Progenitor cell of endocrine pancreas (in vitro differentiated cells): ENCODE data around the gene NUDT16L1. TPM values are rescaled to one million over a fixed set of nuclear protein-coding genes. Genes with fewer than 3 reads are reported as not detected.

Source experiments
- DNase-seq: peaks from one replicate; pipeline ENCODE4 v3.0.0; 2021; ENCODE audit warnings: low spot score; ENCODE audit not compliant: unreplicated experiment
- H3K27ac Mint-ChIP-seq: 2 replicates; pipeline ENCODE4 v1.8.0; 2021; ENCODE audit warnings: mild to moderate bottlenecking, moderate library complexity, mixed read lengths
- H3K27me3 Mint-ChIP-seq: 2 replicates; pipeline ENCODE4 v1.8.0; 2021; ENCODE audit warnings: mixed read lengths
- H3K36me3 Mint-ChIP-seq: 2 replicates; pipeline ENCODE4 v1.8.0; 2022; ENCODE audit warnings: mixed read lengths; ENCODE audit not compliant: insufficient read depth
- H3K4me1 Mint-ChIP-seq: 2 replicates; pipeline ENCODE4 v1.8.0; 2021; ENCODE audit warnings: low read depth, mixed read lengths
- H3K4me3 Mint-ChIP-seq: 2 replicates; pipeline ENCODE4 v1.8.0; 2021; ENCODE audit warnings: low read depth, mild to moderate bottlenecking, moderate library complexity, mixed read lengths
- H3K9me3 Mint-ChIP-seq: 2 replicates; pipeline ENCODE4 v1.8.0; 2021; ENCODE audit warnings: low read depth, mixed read lengths
- CTCF ChIP-seq: fragments of 200-600 bp; sonication (generic); IDR thresholded peaks from one replicate; pipeline ENCODE4 v1.5.0; 2021; ENCODE audit warnings: antibody characterized with exemption, mild to moderate bottlenecking; ENCODE audit not compliant: unreplicated experiment
- total RNA-seq: library from RNA; stranded (reverse); gene quantifications from 2 replicates; pipeline ENCODE4 v1.2.1, GENCODE V29; 2021

Gene NUDT16L1
- total RNA-seq, 1 donor from 2014 or later, result 41.8 TPM

GRCh38 chr16:4685776-4686496 lies 7.4 kb upstream of the NUDT16L1 start:
- DNase-seq, result no peak
- no peaks in the 10 kb centered on the region for H3K27me3 Mint-ChIP-seq

GRCh38 chr16:4686497-4687210 lies 6.7 kb upstream of the NUDT16L1 start:
- no peaks in the 10 kb centered on the region for H3K4me1 Mint-ChIP-seq
- H3K27ac Mint-ChIP-seq, result no peak overlapping the region
- no peak for TF ChIP-seq CTCF
- no peaks in the 10 kb centered on the region for H3K9me3 Mint-ChIP-seq
- H3K27me3 Mint-ChIP-seq, result no peaks in the 10 kb centered on the region
- H3K4me3 Mint-ChIP-seq, result no peak overlapping the region
- DNase-seq, result no peak
- peaks cover 5% of the 10 kb centered on the region for H3K36me3 Mint-ChIP-seq

More at GRCh38 chr16:4685776-4686496, 7.4 kb upstream of the NUDT16L1 start:
- Mint-ChIP-seq H3K27ac (no peak overlapping the region), H3K36me3 (peaks cover 5% of the 10 kb centered on the region), H3K9me3 (no peaks in the 10 kb centered on the region), H3K4me1 (no peaks in the 10 kb centered on the region), H3K4me3 (no peak overlapping the region)
- TF ChIP-seq CTCF, result no peak

GRCh38 chr16:4687416-4687815 lies 5.9 kb upstream of the NUDT16L1 start:
- Mint-ChIP-seq H3K27ac (no peak overlapping the region), H3K4me1 (no peaks in the 10 kb centered on the region), H3K27me3 (no peaks in the 10 kb centered on the region), H3K36me3 (peaks cover 4% of the 10 kb centered on the region), H3K4me3 (no peak overlapping the region), H3K9me3 (no peaks in the 10 kb centered on the region)
- TF ChIP-seq CTCF, result no peak
- no peak for DNase-seq

GRCh38 chr16:4687946-4688673 lies 5.3 kb upstream of the NUDT16L1 start:
- no peaks in the 10 kb centered on the region for H3K9me3 Mint-ChIP-seq
- H3K27me3 Mint-ChIP-seq, result no peaks in the 10 kb centered on the region
- H3K4me3 Mint-ChIP-seq, result no peak overlapping the region
- DNase-seq, result no peak
- no peak overlapping the region for H3K27ac Mint-ChIP-seq
- no peak for TF ChIP-seq CTCF
- peaks cover 4% of the 10 kb centered on the region for H3K36me3 Mint-ChIP-seq
- H3K4me1 Mint-ChIP-seq, result no peaks in the 10 kb centered on the region

GRCh38 chr16:4688674-4689045 lies 4.7 kb upstream of the NUDT16L1 start:
- Mint-ChIP-seq H3K4me3 (no peak overlapping the region), H3K9me3 (no peaks in the 10 kb centered on the region), H3K27me3 (no peaks in the 10 kb centered on the region), H3K4me1 (no peaks in the 10 kb centered on the region), H3K36me3 (peaks cover 2% of the 10 kb centered on the region), H3K27ac (no peak overlapping the region)
- DNase-seq, result no peak
- no peak for TF ChIP-seq CTCF
